Fibroblast of lung (primary cell): Measurements from ENCODE around the gene IER5L. TPM values are rescaled to one million over a fixed set of nuclear protein-coding genes. Genes with fewer than 3 reads are reported as not detected.
"Not testable (repeated sequence)": the region's sequence is repeated elsewhere in the genome, so short reads cannot be mapped to it uniquely, and the experiment has no call there.

Experiments used
- DNase-seq, 2 donors: peaks; one replicate each; pipeline versions ENCODE4 v3.0.0 to v3.0.0-alpha.2; 2010; ENCODE audit warnings: low read depth in 2 of 2
- H2AFZ ChIP-seq: 2 replicates; pipeline ENCODE4 v1.5.1; 2012; ENCODE audit warnings: low read length, control low read depth, inconsistent platforms
- H3K27ac ChIP-seq: 2 replicates; pipeline ENCODE4 v1.5.1; 2011; ENCODE audit warnings: low read length, control low read depth; ENCODE audit not compliant: insufficient read depth
- H3K27me3 ChIP-seq: 2 replicates; pipeline ENCODE4 v1.5.1; 2011; ENCODE audit warnings: mild to moderate bottlenecking, low read length; ENCODE audit not compliant: control insufficient read depth, insufficient read depth
- H3K36me3 ChIP-seq: 2 replicates; pipeline ENCODE4 v1.5.1; 2011; ENCODE audit warnings: low read length; ENCODE audit not compliant: control insufficient read depth, insufficient read depth
- H3K4me1 ChIP-seq: 2 replicates; pipeline ENCODE4 v1.5.1; 2011; ENCODE audit warnings: low read length; ENCODE audit not compliant: control insufficient read depth, insufficient read depth; ENCODE audit errors: extremely low read depth
- H3K4me2 ChIP-seq: 2 replicates; pipeline ENCODE4 v1.5.1; 2011; ENCODE audit warnings: low read length, control low read depth; ENCODE audit not compliant: insufficient read depth; ENCODE audit errors: extremely low read depth
- H3K4me3 ChIP-seq, 4 experiments: fragments of 200-600 bp in 1 of 4; sonication (generic) in 1 of 4; replicated peaks in 1 of 4; 2 replicates each; pipeline ENCODE4 v1.5.1; 2011 to 2016; ENCODE audit warnings: low read length in 4 of 4, low read depth in 3 of 4, mild to moderate bottlenecking in 3 of 4, control low read depth in 2 of 4, inconsistent platforms in 1 of 4, mixed read lengths in 1 of 4; ENCODE audit not compliant: insufficient read depth in 1 of 4; ENCODE audit errors: control extremely low read depth in 1 of 4
- H3K79me2 ChIP-seq: 2 replicates; pipeline ENCODE4 v1.5.1; 2012; ENCODE audit warnings: mild to moderate bottlenecking, low read length, inconsistent platforms; ENCODE audit not compliant: control insufficient read depth, insufficient read depth
- H3K9ac ChIP-seq: 2 replicates; pipeline ENCODE4 v1.5.1; 2011; ENCODE audit warnings: mild to moderate bottlenecking, low read length, control low read depth; ENCODE audit not compliant: insufficient read depth
- H3K9me3 ChIP-seq: 2 replicates; pipeline ENCODE4 v1.5.1; 2012; ENCODE audit warnings: low read depth, low read length; ENCODE audit not compliant: control insufficient read depth, insufficient read depth
- H4K20me1 ChIP-seq: 2 replicates; pipeline ENCODE4 v1.5.1; 2011; ENCODE audit warnings: low read length; ENCODE audit not compliant: control insufficient read depth, insufficient read depth; ENCODE audit errors: extremely low read depth
- EZH2 ChIP-seq: IDR thresholded peaks from 2 replicates; pipeline ENCODE4 v1.5.1; 2012; ENCODE audit warnings: low read length, control low read depth, mild to moderate bottlenecking; ENCODE audit errors: missing control alignments
- polyA plus RNA-seq, 2 donors: library from polyadenylated mRNA; depleted of rRNA in 1 of 2; stranded (reverse) in 1 of 2; unstranded in 1 of 2; fragments of >200 nt; gene quantifications; 2 replicates each; pipeline ENCODE4 v1.2.1, GENCODE V29; 2011 to 2012; ENCODE audit warnings: missing spikeins in 1 of 2
- total RNA-seq: library from RNA; depleted of rRNA; stranded (reverse); fragments of >200 nt; gene quantifications from 2 replicates; pipeline ENCODE4 v1.2.1, GENCODE V29; 2014
- TF ChIP-seq, protein P1 (sequence below), 2 donors: IDR thresholded peaks in 1 of 2; conservative IDR thresholded peaks in 1 of 2; 1 replicate in 1 of 2; 2 replicates in 1 of 2; pipeline ENCODE4 v1.5.1; 2011 to 2012; ENCODE audit warnings: low read length in 2 of 2, control low read depth in 1 of 2, inconsistent platforms in 1 of 2, low read depth in 1 of 2, mild to moderate bottlenecking in 1 of 2

IER5L gene
- total and polyA plus RNA-seq, 2 donors (not counting 1 experiment from before 2014, with no cell fraction given), result 9.2 to 71.5 TPM

- Histone ChIP-seq H3K4me3 (no peak overlapping the region), H3K9me3 (no peaks in the 10 kb centered on the region), H3K27me3 (peaks cover 6% of the 10 kb centered on the region), H3K79me2 (no peaks in the 10 kb centered on the region), H2AFZ (no peak overlapping the region), H3K4me2 (no peak overlapping the region), H4K20me1 (no peaks in the 10 kb centered on the region), H3K27ac (no peak overlapping the region), H3K36me3 (no peaks in the 10 kb centered on the region), H3K4me1 (no peaks in the 10 kb centered on the region), H3K9ac (no peak overlapping the region)
- TF ChIP-seq EZH2, result no peak
- TF ChIP-seq, protein P1, sequence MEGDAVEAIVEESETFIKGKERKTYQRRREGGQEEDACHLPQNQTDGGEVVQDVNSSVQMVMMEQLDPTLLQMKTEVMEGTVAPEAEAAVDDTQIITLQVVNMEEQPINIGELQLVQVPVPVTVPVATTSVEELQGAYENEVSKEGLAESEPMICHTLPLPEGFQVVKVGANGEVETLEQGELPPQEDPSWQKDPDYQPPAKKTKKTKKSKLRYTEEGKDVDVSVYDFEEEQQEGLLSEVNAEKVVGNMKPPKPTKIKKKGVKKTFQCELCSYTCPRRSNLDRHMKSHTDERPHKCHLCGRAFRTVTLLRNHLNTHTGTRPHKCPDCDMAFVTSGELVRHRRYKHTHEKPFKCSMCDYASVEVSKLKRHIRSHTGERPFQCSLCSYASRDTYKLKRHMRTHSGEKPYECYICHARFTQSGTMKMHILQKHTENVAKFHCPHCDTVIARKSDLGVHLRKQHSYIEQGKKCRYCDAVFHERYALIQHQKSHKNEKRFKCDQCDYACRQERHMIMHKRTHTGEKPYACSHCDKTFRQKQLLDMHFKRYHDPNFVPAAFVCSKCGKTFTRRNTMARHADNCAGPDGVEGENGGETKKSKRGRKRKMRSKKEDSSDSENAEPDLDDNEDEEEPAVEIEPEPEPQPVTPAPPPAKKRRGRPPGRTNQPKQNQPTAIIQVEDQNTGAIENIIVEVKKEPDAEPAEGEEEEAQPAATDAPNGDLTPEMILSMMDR (conservative IDR thresholded peaks at IDR 0.05 in 1 of 2, IDR thresholded peaks at IDR 0.05 in 1 of 2; ENCODE audit: low read depth in 1 of 2, low read length in 2 of 2), result no peak
- DNase-seq, result no peak
Measured at GRCh38 chr9:129191234-129191633, 13.2 kb upstream of the IER5L start.

- H3K4me1 ChIP-seq, H3K27ac ChIP-seq, H3K4me3 ChIP-seq: not testable (repeated sequence)
Measured at GRCh38 chr9:129189971-129190370, 11.9 kb upstream of the IER5L start.

DNA sequence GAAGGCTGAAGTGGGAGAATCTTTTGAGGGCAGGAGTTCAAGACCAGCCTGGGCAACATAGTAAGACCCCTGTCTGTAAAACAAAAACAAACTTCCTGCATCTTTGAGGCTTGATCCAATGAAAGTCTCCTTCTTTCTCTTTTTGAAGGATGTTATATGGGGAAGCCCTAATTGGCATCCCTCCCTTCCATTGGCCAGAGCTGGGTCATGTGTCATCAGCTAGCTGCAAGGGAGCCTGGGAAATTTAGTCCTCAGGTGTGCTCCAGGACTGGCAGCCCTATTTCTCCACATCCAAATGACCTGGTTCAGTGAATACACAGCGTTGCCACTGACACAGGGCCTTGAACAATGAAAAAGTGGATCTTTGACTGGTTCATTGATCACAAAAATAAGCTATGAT is 9.0 kb upstream of the IER5L start:
- DNase-seq, result no peak
- peaks cover 2% of the 10 kb centered on the region for H3K4me1 ChIP-seq

More at GRCh38 chr9:129189971-129190370, 11.9 kb upstream of the IER5L start:
- H3K4me2 ChIP-seq, H4K20me1 ChIP-seq, DNase-seq, H3K36me3 ChIP-seq, H3K79me2 ChIP-seq, H3K9ac ChIP-seq, H3K9me3 ChIP-seq, H2AFZ ChIP-seq, H3K27me3 ChIP-seq: not testable (repeated sequence)

More for the DNA sequence above, 9.0 kb upstream of the IER5L start:
- Histone ChIP-seq H3K27ac (no peak overlapping the region), H2AFZ (no peak overlapping the region), H3K9me3 (no peaks in the 10 kb centered on the region), H3K79me2 (no peaks in the 10 kb centered on the region), H3K4me3 (no peak overlapping the region), H3K27me3 (no peaks in the 10 kb centered on the region), H4K20me1 (no peaks in the 10 kb centered on the region), H3K9ac (no peak overlapping the region), H3K4me2 (no peak overlapping the region), H3K36me3 (no peaks in the 10 kb centered on the region)
- TF ChIP-seq, protein P1 (conservative IDR thresholded peaks at IDR 0.05 in 1 of 2, IDR thresholded peaks at IDR 0.05 in 1 of 2; ENCODE audit: low read depth in 1 of 2, low read length in 2 of 2), result no peak
- no peak for TF ChIP-seq EZH2
